Adrenal gland (tissue), 5 donors: ENCODE results near the gene CACNA1E.

Experiments used
- POLR2A ChIP-seq, 2 donors: fragments of 450-650 bp; IDR thresholded peaks; one replicate each; pipeline ENCODE4 v1.6.1; 2017; ENCODE audit warnings: antibody characterized with exemption in 2 of 2, mild to moderate bottlenecking in 2 of 2, moderate library complexity in 1 of 2
- TF ChIP-seq, protein P1 (sequence below), 6 experiments: fragments of 450-650 bp in 4 of 6; fragments of 200-600 bp in 2 of 6; sonication (generic) in 1 of 6; IDR thresholded peaks; 1 replicate in 5 of 6; 2 replicates in 1 of 6; pipeline versions ENCODE4 v1.5.1 to v1.8.0; 2016 to 2021; ENCODE audit warnings: antibody characterized with exemption in 6 of 6, mild to moderate bottlenecking in 2 of 6, moderate library complexity in 1 of 6
- donor health status: DM: no; HTN: no; CAD: no.

DNA sequence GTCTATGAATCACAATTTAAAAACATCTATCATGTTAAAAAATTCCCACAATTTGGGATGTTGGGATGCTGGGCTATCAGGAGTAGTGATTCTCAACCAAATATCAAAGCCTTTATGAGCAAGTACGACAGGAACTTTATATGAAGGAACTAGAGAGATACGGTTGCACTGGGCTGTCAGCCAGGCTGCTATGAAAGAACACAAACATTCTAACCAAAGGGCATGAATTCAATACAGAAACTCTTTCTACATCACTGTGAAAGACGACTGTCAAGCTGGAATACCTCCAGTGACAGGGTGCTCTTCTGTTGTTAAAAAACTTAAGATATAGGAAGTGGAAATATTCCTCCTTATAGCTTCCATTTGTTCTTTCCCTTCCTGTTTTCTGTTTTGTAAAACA, 9.8 kb downstream of the CACNA1E start:
- TF ChIP-seq, protein P1, sequence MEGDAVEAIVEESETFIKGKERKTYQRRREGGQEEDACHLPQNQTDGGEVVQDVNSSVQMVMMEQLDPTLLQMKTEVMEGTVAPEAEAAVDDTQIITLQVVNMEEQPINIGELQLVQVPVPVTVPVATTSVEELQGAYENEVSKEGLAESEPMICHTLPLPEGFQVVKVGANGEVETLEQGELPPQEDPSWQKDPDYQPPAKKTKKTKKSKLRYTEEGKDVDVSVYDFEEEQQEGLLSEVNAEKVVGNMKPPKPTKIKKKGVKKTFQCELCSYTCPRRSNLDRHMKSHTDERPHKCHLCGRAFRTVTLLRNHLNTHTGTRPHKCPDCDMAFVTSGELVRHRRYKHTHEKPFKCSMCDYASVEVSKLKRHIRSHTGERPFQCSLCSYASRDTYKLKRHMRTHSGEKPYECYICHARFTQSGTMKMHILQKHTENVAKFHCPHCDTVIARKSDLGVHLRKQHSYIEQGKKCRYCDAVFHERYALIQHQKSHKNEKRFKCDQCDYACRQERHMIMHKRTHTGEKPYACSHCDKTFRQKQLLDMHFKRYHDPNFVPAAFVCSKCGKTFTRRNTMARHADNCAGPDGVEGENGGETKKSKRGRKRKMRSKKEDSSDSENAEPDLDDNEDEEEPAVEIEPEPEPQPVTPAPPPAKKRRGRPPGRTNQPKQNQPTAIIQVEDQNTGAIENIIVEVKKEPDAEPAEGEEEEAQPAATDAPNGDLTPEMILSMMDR (IDR thresholded peaks at IDR 0.05) = no peak
- TF ChIP-seq POLR2A (IDR thresholded peaks at IDR 0.05) = no peak
